Left lung (tissue), 10 donors: ENCODE data around the gene TNK1. TPM values are rescaled to one million over a fixed set of nuclear protein-coding genes. Genes with fewer than 3 reads are reported as not detected.
A peak's percentile ranks its signal among the peaks of the same experiment; 100 is the strongest.

Experiments used
- ATAC-seq: fragments of 200-7000 bp; cut with Tn5 transposase; one replicate; pipeline ENCODE4 v1.9.1; 2020; ENCODE audit warnings: moderate library complexity
- DNase-seq, 4 donors: peaks; one replicate each; pipeline ENCODE4 v3.0.0-alpha.2; 2013 to 2020
- H3K27ac ChIP-seq, 2 donors: fragments of 200-600 bp; sonication (generic) in 1 of 2; one replicate each; pipeline versions ENCODE4 v1.5.0 to v1.8.0; 2020 to 2021
- H3K27me3 ChIP-seq, 2 donors: fragments of 200-600 bp; sonication (generic) in 1 of 2; one replicate each; pipeline versions ENCODE4 v1.5.0 to v1.8.0; 2020 to 2021
- H3K36me3 ChIP-seq, 2 donors: fragments of 200-600 bp; sonication (generic) in 1 of 2; one replicate each; pipeline versions ENCODE4 v1.5.0 to v1.8.0; 2020 to 2021
- H3K4me1 ChIP-seq, 2 donors: fragments of 200-600 bp; one replicate each; pipeline ENCODE4 v1.8.0; 2021
- H3K4me3 ChIP-seq, 2 donors: fragments of 200-600 bp; sonication (generic) in 1 of 2; one replicate each; pipeline versions ENCODE4 v1.5.0 to v1.8.0; 2020 to 2021; ENCODE audit warnings: mild to moderate bottlenecking in 1 of 2
- H3K9me3 ChIP-seq, 2 donors: fragments of 200-600 bp; sonication (generic) in 1 of 2; one replicate each; pipeline versions ENCODE4 v1.5.0 to v1.8.0; 2020 to 2021
- intact Hi-C, 2 donors: fragments of 100-400 bp; cut with DNase I; formaldehyde crosslinking; loops; one replicate each; pipeline versions ENCODE4 v1.11.2 to v1.14.2; 2022
- polyA plus RNA-seq, 6 donors: library from polyadenylated mRNA; unstranded; fragments of 120-200 nt; gene quantifications; one replicate each; pipeline ENCODE4 v1.2.1, GENCODE V29; 2013; ENCODE audit not compliant: insufficient read length in 6 of 6
- total RNA-seq, 2 donors: library from RNA; stranded (reverse); fragmentation: NEBNext Ultra II Directional; extraction: Animal tissue kit (Norgen Biotek cat#: 25700); gene quantifications; one replicate each; pipeline ENCODE4 v1.2.1, GENCODE V29; 2021
- TF ChIP-seq, protein P1 (sequence below), 2 donors: fragments of 200-600 bp; sonication (generic) in 1 of 2; IDR thresholded peaks; one replicate each; pipeline versions ENCODE4 v1.5.0 to v1.8.0; 2021; ENCODE audit warnings: antibody characterized with exemption in 2 of 2
- donor health status: DM: no; HTN: yes; CAD: no.
- donor health status: DM: no; HTN: no; CAD: no.

TNK1 gene
- total and polyA plus RNA-seq, 8 donors = 5.3 to 8.7 (median 6.3) TPM

- Histone ChIP-seq H3K4me1 (no peaks in the 10 kb centered on the region), H3K27ac (no peak overlapping the region), H3K4me3 (no peak overlapping the region), H3K9me3 (no peaks in the 10 kb centered on the region), H3K36me3 (no peaks in the 10 kb centered on the region), H3K27me3 (no peaks in the 10 kb centered on the region)
- ATAC-seq = no peak
- TF ChIP-seq, protein P1, sequence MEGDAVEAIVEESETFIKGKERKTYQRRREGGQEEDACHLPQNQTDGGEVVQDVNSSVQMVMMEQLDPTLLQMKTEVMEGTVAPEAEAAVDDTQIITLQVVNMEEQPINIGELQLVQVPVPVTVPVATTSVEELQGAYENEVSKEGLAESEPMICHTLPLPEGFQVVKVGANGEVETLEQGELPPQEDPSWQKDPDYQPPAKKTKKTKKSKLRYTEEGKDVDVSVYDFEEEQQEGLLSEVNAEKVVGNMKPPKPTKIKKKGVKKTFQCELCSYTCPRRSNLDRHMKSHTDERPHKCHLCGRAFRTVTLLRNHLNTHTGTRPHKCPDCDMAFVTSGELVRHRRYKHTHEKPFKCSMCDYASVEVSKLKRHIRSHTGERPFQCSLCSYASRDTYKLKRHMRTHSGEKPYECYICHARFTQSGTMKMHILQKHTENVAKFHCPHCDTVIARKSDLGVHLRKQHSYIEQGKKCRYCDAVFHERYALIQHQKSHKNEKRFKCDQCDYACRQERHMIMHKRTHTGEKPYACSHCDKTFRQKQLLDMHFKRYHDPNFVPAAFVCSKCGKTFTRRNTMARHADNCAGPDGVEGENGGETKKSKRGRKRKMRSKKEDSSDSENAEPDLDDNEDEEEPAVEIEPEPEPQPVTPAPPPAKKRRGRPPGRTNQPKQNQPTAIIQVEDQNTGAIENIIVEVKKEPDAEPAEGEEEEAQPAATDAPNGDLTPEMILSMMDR (IDR thresholded peaks at IDR 0.05) = no peak
- intact Hi-C loops = no loop called here
- no peak for DNase-seq
These were observed 10.0 kb upstream of the TNK1 start for GRCh38 chr17:7370853-7371252.

DNA sequence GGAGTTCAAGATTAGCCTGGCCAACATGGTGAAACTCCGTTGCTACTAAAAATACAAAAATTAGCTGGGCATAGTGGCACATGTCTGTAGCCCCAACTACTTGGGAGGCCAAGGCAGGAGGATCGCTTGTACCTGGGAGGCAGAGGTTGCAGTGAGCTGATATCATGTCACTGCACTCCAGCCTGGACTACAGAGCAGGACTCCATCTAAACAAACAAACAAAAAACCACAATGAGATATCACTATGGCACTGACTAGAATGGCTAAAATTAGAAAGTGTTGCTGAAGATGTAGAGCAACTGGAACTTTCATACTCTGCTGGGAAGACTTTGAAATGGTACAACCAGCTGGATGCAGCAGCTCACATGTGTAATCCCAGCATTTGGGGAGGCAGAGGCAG lies 6.5 kb upstream of the TNK1 start:
- no peak overlapping the region for H3K4me3 ChIP-seq
- intact Hi-C loops = no loop called here
- no peaks in the 10 kb centered on the region for H3K27me3 ChIP-seq
- no peak for ATAC-seq
- no peak overlapping the region for H3K27ac ChIP-seq
- TF ChIP-seq, protein P1 (IDR thresholded peaks at IDR 0.05) = no peak
- no peak for DNase-seq
- no peaks in the 10 kb centered on the region for H3K36me3 ChIP-seq
- no peaks in the 10 kb centered on the region for H3K9me3 ChIP-seq
- H3K4me1 ChIP-seq = no peaks in the 10 kb centered on the region

DNA sequence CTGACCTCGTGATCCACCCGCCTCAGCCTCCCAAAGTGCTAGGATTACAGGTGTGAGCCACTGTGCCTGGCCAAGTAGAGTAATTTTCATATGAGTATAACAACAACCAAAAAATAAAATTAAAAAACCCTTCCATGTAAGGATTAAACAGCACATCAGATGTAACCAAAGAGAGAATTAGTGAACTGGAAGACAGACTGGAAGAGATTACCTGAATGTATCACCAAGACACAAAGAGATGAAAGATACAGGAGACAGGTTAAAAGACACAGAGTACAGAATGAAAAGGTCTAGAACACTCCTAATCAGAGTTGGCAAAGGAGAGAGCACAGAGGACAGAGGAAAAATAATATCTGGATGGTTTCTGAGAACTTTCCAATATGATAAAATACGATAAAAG lies 1.8 kb upstream of the TNK1 start:
- Histone ChIP-seq H3K4me3 (no peak overlapping the region), H3K27ac (no peak overlapping the region), H3K27me3 (peaks cover 3 to 47% of the 10 kb centered on the region in 2 donors), H3K4me1 (peaks cover 7 to 29% of the 10 kb centered on the region in 2 donors), H3K36me3 (no peaks in the 10 kb centered on the region), H3K9me3 (no peaks in the 10 kb centered on the region)
- ATAC-seq = no peak
- intact Hi-C loops = no loop called here
- DNase-seq = no peak
- TF ChIP-seq, protein P1 (IDR thresholded peaks at IDR 0.05) = no peak

DNA sequence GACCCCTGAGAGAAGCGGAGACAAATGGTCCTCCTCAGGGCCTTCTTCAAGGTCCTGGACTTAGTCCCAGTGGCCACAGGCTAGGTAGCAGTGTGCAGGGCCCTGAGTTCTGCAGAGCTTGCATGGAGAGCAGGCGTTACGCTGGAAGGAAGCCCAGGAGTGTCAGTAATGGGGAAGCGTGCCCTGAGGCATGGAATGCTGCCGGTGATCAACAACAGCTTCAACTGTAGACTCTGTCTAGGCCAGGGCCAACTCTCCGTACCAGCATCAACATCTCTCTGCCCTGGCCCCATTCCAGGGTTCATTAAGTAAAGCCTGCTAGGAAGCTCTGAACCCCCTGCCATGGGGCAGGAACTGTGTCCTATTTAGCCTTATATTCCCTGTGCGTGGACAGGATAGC lies 568 bp upstream of the TNK1 start:
- TF ChIP-seq, protein P1 (IDR thresholded peaks at IDR 0.05) = no peak
- ATAC-seq = peak; percentile 69
- no peaks in the 10 kb centered on the region for H3K9me3 ChIP-seq
- peak in 3 of 4 donors; percentile 51 to 77 (median 52) for DNase-seq
- peaks cover 7 to 36% of the 10 kb centered on the region in 2 donors for H3K4me1 ChIP-seq
- H3K27me3 ChIP-seq = peaks cover 3 to 55% of the 10 kb centered on the region in 2 donors
- peak overlapping the region in 1 of 2 donors; percentile 48 for H3K4me3 ChIP-seq
- peak overlapping the region in 1 of 2 donors; percentile 66 for H3K27ac ChIP-seq
- H3K36me3 ChIP-seq = no peaks in the 10 kb centered on the region
- intact Hi-C loops = no loop called here

GRCh38 chr17:7382901-7383300 lies 2.0 kb downstream of the TNK1 start:
- Histone ChIP-seq H3K36me3 (peaks cover 0 to 13% of the 10 kb centered on the region in 2 donors), H3K4me3 (no peak overlapping the region), H3K27me3 (peaks cover 3 to 55% of the 10 kb centered on the region in 2 donors), H3K4me1 (peaks cover 7 to 36% of the 10 kb centered on the region in 2 donors), H3K9me3 (no peaks in the 10 kb centered on the region), H3K27ac (no peak overlapping the region)
- ATAC-seq (no peak), DNase-seq (no peak)
- TF ChIP-seq, protein P1 (IDR thresholded peaks at IDR 0.05) = no peak
- intact Hi-C loops = no loop called here
